GM12878 (cell line): ENCODE measurements around the gene FRRS1L. TPM values are rescaled to one million over a fixed set of nuclear protein-coding genes. Genes with fewer than 3 reads are reported as not detected.

Experiments
- ATAC-seq: fragments of 200-7000 bp; cut with Tn5 transposase; 3 replicates; pipeline ENCODE4 v1.9.1; 2020; ENCODE audit warnings: mild to moderate bottlenecking, moderate library complexity
- BruUV-seq: library from RNA; stranded (reverse); fragments of 400-500 nt; replicated peaks from 2 replicates; lab custom pipeline; 2021; lab: Mats Ljungman, UMichigan
- CTCF ChIA-PET: fragments of 300-600 bp; sonication (Branson Sonifier 250); formaldehyde crosslinking; extraction: SDS; loops from one replicate; lab custom pipeline; 2021; ENCODE audit warnings: inconsistent platforms; lab: Yijun Ruan, JAX
- POLR2A ChIA-PET: fragments of 350-600 bp; formaldehyde crosslinking; extraction: SDS; loops from one replicate; lab custom pipeline; 2021; ENCODE audit warnings: inconsistent platforms; lab: Charles Lee
- RAD21 ChIA-PET: fragments of 300-600 bp; sonication (Branson Sonifier 250); formaldehyde crosslinking; loops from one replicate; lab custom pipeline; 2023; ENCODE audit warnings: antibody characterized with exemption; ENCODE audit not compliant: unreplicated experiment; lab: Charles Lee
- SMC1A ChIA-PET: fragments of 300-600 bp; sonication (Branson Sonifier 250); formaldehyde crosslinking; loops from one replicate; lab custom pipeline; 2023; ENCODE audit not compliant: unreplicated experiment, uncharacterized antibody; lab: Charles Lee
- DNase-seq: peaks from one replicate; pipeline ENCODE4 v3.0.0-alpha.2; 2011; ENCODE audit warnings: low read depth, low spot score
- FAIRE-seq: peaks from 3 replicates; lab custom pipeline; 2011; peaks lifted over from hg19 to GRCh38; lab: Jason Lieb, UNC
- H2AFZ ChIP-seq: 2 replicates; pipeline ENCODE4 v1.6.0; 2011; ENCODE audit warnings: low read depth, low read length, control low read depth; ENCODE audit not compliant: control insufficient read depth
- H3K27ac ChIP-seq: 2 replicates; pipeline ENCODE4 v1.5.1; 2011; ENCODE audit warnings: control low read depth; ENCODE audit not compliant: control insufficient read depth, insufficient read depth
- H3K27me3 ChIP-seq, 2 experiments: replicated peaks in 1 of 2; 2 replicates each; pipeline versions ENCODE4 v1.6.0 to v1.6.1; 2011; ENCODE audit warnings: low read length in 1 of 2; ENCODE audit not compliant: control insufficient read depth in 2 of 2, insufficient read depth in 2 of 2
- H3K36me3 ChIP-seq, 2 experiments: 2 replicates each; pipeline ENCODE4 v1.5.1; 2011; ENCODE audit warnings: low read length in 1 of 2; ENCODE audit not compliant: control insufficient read depth in 2 of 2, insufficient read depth in 2 of 2
- H3K4me1 ChIP-seq: 2 replicates; pipeline ENCODE4 v1.6.1; 2011; ENCODE audit warnings: mild to moderate bottlenecking, low read length, moderate library complexity, mixed read lengths; ENCODE audit not compliant: control insufficient read depth, insufficient read depth
- H3K4me2 ChIP-seq: 2 replicates; pipeline ENCODE4 v1.6.0; 2011; ENCODE audit warnings: control low read depth; ENCODE audit not compliant: control insufficient read depth, insufficient read depth
- H3K4me3 ChIP-seq: fragments of 200-600 bp; sonication (generic); 2 replicates; pipeline ENCODE4 v1.5.1; 2016
- H3K79me2 ChIP-seq: 2 replicates; pipeline ENCODE4 v1.6.0; 2011; ENCODE audit warnings: low read length; ENCODE audit not compliant: control insufficient read depth, insufficient read depth
- H3K9ac ChIP-seq: 2 replicates; pipeline ENCODE4 v1.8.0; 2011; ENCODE audit warnings: low read length, control low read depth, mixed read lengths; ENCODE audit not compliant: control insufficient read depth, insufficient read depth
- H3K9me3 ChIP-seq: replicated peaks from 3 replicates; pipeline ENCODE4 v1.5.1; 2011; ENCODE audit warnings: mild to moderate bottlenecking, low read length; ENCODE audit not compliant: control insufficient read depth, insufficient read depth
- H4K20me1 ChIP-seq: 2 replicates; pipeline ENCODE4 v1.6.0; 2011; ENCODE audit not compliant: control insufficient read depth, insufficient read depth
- BHLHE40 ChIP-seq, 2 experiments: fragments of 450-650 bp in 1 of 2; IDR thresholded peaks; 2 replicates each; pipeline ENCODE4 v1.6.1; 2011 to 2017; ENCODE audit warnings: low read depth in 2 of 2, borderline replicate concordance in 1 of 2, improper control_type of control experiment in 1 of 2, low read length in 1 of 2, mild to moderate bottlenecking in 1 of 2
- CEBPZ ChIP-seq: fragments of 150-350 bp; IDR thresholded peaks from 2 replicates; pipeline ENCODE4 v1.6.1; 2016; ENCODE audit warnings: low read depth, low read length
- E2F4 ChIP-seq: IDR thresholded peaks from 2 replicates; pipeline ENCODE4 v1.6.1; 2012; ENCODE audit warnings: low read depth, low read length, improper control_type of control experiment
- EED ChIP-seq: sonication (generic); IDR thresholded peaks from 2 replicates; pipeline ENCODE4 v1.6.1; 2016; ENCODE audit warnings: antibody characterized with exemption, low read depth
- ESRRA ChIP-seq: IDR thresholded peaks from 2 replicates; pipeline ENCODE4 v1.6.1; 2012; ENCODE audit warnings: mild to moderate bottlenecking, low read length, improper control_type of control experiment
- HDAC2 ChIP-seq: fragments of 200-600 bp; sonication (generic); IDR thresholded peaks from 2 replicates; pipeline ENCODE4 v1.6.1; 2017
- KAT2A ChIP-seq: conservative IDR thresholded peaks from 2 replicates; pipeline ENCODE4 v1.6.1; 2011; ENCODE audit warnings: low read depth, low read length; ENCODE audit not compliant: control insufficient read depth
- MXI1 ChIP-seq: fragments of 150-350 bp; IDR thresholded peaks from 2 replicates; pipeline ENCODE4 v1.6.1; 2011; ENCODE audit warnings: low read depth, mild to moderate bottlenecking, inconsistent platforms, low read length, improper control_type of control experiment
- RELB ChIP-seq: fragments of 450-650 bp; IDR thresholded peaks from 2 replicates; pipeline ENCODE4 v1.6.1; 2017; ENCODE audit warnings: low read depth, mild to moderate bottlenecking, moderate library complexity
- TCF3 ChIP-seq: IDR thresholded peaks from 2 replicates; pipeline ENCODE4 v1.6.1; 2012; ENCODE audit warnings: low read depth, mild to moderate bottlenecking, low read length, borderline replicate concordance; ENCODE audit not compliant: insufficient read depth
- YY1 ChIP-seq: IDR thresholded peaks from 2 replicates; pipeline ENCODE4 v1.6.1; 2011; ENCODE audit warnings: low read depth, mild to moderate bottlenecking, low read length
- ZNF217 ChIP-seq: fragments of 450-650 bp; IDR thresholded peaks from 2 replicates; pipeline ENCODE4 v1.6.1; 2017; ENCODE audit warnings: antibody characterized with exemption, mild to moderate bottlenecking
- ZNF592 ChIP-seq: fragments of 450-650 bp; IDR thresholded peaks from 2 replicates; pipeline ENCODE4 v1.6.1; 2017; ENCODE audit warnings: mild to moderate bottlenecking, moderate library complexity
- WGBS: methylation state at CpG from one replicate; pipeline ENCODE4 v1.1.6; 2016; ENCODE audit warnings: low lambda C conversion rate; ENCODE audit not compliant: insufficient replicate concordance, insufficient coverage; ENCODE audit errors: missing lambda C conversion rate; 5-methylcytosine and 5-hydroxymethylcytosine counted together
- in situ Hi-C: fragments of 300-500 bp; cut with MboI; formaldehyde crosslinking; loops from 9 replicates; pipeline ENCODE4 v1.14.3; 2018; ENCODE audit warnings: mixed read lengths
- intact Hi-C: fragments of 100-400 bp; cut with micrococcal nuclease; formaldehyde crosslinking; loops from one replicate; pipeline ENCODE4 v1.14.2; 2022; ENCODE audit not compliant: unreplicated experiment
- polyA plus RNA-seq, 11 experiments: library from polyadenylated mRNA; depleted of rRNA in 4 of 11; unstranded in 6 of 11; stranded (reverse) in 5 of 11; fragments of >200 nt; fragmentation: Nextera tagmentation in 4 of 11; fragmentation: Illumina TruSeq in 1 of 11; extraction: Ambion mirVana in 4 of 11; extraction: Trizol in 1 of 11; gene quantifications; 1 replicate in 1 of 11; 2 replicates in 10 of 11; pipeline versions ENCODE4 v1.2.1 to v1.2.3, GENCODE V29; 2011 to 2016; ENCODE audit warnings: inconsistent platforms in 2 of 11, missing spikeins in 2 of 11, low read depth in 1 of 11
- total RNA-seq, 4 experiments: library from RNA; depleted of rRNA in 3 of 4; stranded (reverse); fragments of >200 nt in 3 of 4; fragmentation: Illumina TruSeq in 1 of 4; extraction: Trizol in 1 of 4; gene quantifications; 2 replicates each; pipeline versions ENCODE4 v1.2.1 to v1.2.3, GENCODE V29; 2013 to 2021

FRRS1L gene
- total and polyA plus RNA-seq, 10 of the 15 experiments (the other 5 are each of a cell fraction or from before 2014, with no cell fraction given) = not detected

GRCh38 chr9:109139851-109140250 is 27.2 kb downstream of the FRRS1L start:
- in situ Hi-C loops = no loop called here
- no peaks in the 10 kb centered on the region for H3K9me3 ChIP-seq
- no peak overlapping the region for H2AFZ ChIP-seq
- DNase-seq (no peak), ATAC-seq (no peak), FAIRE-seq (no peak)
- no peak overlapping the region for H3K4me2 ChIP-seq
- intact Hi-C loops = no loop called here
- BruUV-seq = no TSS peak
- CTCF ChIA-PET = no interaction called here
- 41% methylated on average over 1 of the region's 1 CpG for WGBS
- H3K4me3 ChIP-seq = no peak overlapping the region
- no peaks in the 10 kb centered on the region for H3K79me2 ChIP-seq
- SMC1A ChIA-PET = interaction anchor here (0.9 kb wide), 1 partner anchor 22 kb away, joined by 3 read pairs; no protein-coding TSS in a partner anchor
- RAD21 ChIA-PET = no interaction called here
- H3K9ac ChIP-seq = no peak overlapping the region
- POLR2A ChIA-PET = no interaction called here
- no peaks in the 10 kb centered on the region for H3K36me3 ChIP-seq
- H3K27ac ChIP-seq = no peak overlapping the region
- no peaks in the 10 kb centered on the region for H3K4me1 ChIP-seq
- no peaks in the 10 kb centered on the region for H3K27me3 ChIP-seq
- H4K20me1 ChIP-seq = no peaks in the 10 kb centered on the region
- TF ChIP-seq MXI1 (no peak), BHLHE40 (IDR thresholded peaks at IDR 0.05; ENCODE audit: borderline replicate concordance in 1 of 2, low read depth in 2 of 2, low read length in 1 of 2) (no peak), ZNF217 (no peak), KAT2A (no peak), ZNF592 (no peak), E2F4 (no peak), YY1 (no peak), TCF3 (no peak), ESRRA (no peak), HDAC2 (no peak), CEBPZ (no peak), RELB (no peak), EED (no peak)
